Measurements from ENCODE around the gene ADRB1. TPM values are rescaled to one million over a fixed set of nuclear protein-coding genes. Genes with fewer than 3 reads are reported as not detected.

Gene ADRB1
- total RNA-seq, 1 donor from 2014 or later = 0.07 TPM

DNA sequence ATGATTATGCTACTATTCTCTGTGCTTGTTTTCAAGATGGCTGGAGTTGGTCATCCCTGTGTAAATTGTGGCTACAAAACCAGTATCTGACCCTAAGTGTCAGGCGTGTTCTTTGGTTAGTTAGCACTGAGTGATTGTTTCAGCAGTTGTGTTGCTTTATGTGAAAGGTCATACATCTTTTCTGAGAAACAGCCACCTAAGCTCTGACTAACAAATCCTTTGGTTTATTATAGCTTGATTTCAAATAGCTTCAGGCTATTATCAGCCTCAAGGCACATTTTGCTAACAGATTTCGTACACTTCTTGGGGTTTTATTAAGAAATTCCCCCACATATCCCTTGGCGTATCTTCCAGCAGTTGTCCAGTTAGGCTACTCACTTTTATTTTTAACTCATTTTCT lies 4.8 kb upstream of the ADRB1 start:
- no peaks in the 10 kb centered on the region for H3K36me3 Mint-ChIP-seq (ENCODE audit: low read depth)
- H3K27me3 Mint-ChIP-seq (ENCODE audit: low read depth) = no peaks in the 10 kb centered on the region
- no peaks in the 10 kb centered on the region for H3K9me3 Mint-ChIP-seq (ENCODE audit: low read depth)

DNA sequence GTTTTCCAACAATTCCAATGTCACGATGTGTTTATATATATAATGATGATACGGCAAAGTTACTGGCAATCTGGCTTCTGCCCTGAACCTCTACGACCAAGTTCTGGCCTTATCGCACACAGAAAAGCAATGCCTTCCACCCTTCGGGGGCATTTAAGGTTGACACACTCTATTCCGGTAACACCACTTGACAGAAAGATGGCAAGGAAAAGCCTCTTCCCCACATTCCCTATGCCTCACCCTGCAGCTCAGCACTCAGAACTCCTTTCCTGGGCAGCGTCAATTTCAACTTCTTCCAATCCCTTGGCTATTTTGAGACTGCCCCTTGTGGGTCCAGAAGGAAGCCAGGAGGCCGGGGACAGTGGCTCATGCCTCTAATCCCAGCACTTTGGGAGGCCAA lies 2.5 kb upstream of the ADRB1 start:
- Mint-ChIP-seq H3K27ac (ENCODE audit: unreplicated experiment) (no peak overlapping the region), H3K9me3 (ENCODE audit: low read depth) (no peaks in the 10 kb centered on the region), H3K36me3 (ENCODE audit: low read depth) (no peaks in the 10 kb centered on the region), H3K4me1 (ENCODE audit: low read depth) (peaks cover 13% of the 10 kb centered on the region), H3K27me3 (ENCODE audit: low read depth) (peaks cover 10% of the 10 kb centered on the region), H3K4me3 (ENCODE audit: unreplicated experiment) (no peak overlapping the region)
- DNase-seq (ENCODE audit: low spot score) = no peak
- TF ChIP-seq, protein P1, sequence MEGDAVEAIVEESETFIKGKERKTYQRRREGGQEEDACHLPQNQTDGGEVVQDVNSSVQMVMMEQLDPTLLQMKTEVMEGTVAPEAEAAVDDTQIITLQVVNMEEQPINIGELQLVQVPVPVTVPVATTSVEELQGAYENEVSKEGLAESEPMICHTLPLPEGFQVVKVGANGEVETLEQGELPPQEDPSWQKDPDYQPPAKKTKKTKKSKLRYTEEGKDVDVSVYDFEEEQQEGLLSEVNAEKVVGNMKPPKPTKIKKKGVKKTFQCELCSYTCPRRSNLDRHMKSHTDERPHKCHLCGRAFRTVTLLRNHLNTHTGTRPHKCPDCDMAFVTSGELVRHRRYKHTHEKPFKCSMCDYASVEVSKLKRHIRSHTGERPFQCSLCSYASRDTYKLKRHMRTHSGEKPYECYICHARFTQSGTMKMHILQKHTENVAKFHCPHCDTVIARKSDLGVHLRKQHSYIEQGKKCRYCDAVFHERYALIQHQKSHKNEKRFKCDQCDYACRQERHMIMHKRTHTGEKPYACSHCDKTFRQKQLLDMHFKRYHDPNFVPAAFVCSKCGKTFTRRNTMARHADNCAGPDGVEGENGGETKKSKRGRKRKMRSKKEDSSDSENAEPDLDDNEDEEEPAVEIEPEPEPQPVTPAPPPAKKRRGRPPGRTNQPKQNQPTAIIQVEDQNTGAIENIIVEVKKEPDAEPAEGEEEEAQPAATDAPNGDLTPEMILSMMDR (IDR thresholded peaks at IDR 0.05) = no peak

More for the DNA sequence above, 4.8 kb upstream of the ADRB1 start:
- Mint-ChIP-seq H3K4me1 (ENCODE audit: low read depth) (peaks cover 6% of the 10 kb centered on the region), H3K4me3 (ENCODE audit: unreplicated experiment) (no peak overlapping the region), H3K27ac (ENCODE audit: unreplicated experiment) (no peak overlapping the region)
- DNase-seq (ENCODE audit: low spot score) = no peak
- TF ChIP-seq, protein P1 (IDR thresholded peaks at IDR 0.05) = no peak

DNA sequence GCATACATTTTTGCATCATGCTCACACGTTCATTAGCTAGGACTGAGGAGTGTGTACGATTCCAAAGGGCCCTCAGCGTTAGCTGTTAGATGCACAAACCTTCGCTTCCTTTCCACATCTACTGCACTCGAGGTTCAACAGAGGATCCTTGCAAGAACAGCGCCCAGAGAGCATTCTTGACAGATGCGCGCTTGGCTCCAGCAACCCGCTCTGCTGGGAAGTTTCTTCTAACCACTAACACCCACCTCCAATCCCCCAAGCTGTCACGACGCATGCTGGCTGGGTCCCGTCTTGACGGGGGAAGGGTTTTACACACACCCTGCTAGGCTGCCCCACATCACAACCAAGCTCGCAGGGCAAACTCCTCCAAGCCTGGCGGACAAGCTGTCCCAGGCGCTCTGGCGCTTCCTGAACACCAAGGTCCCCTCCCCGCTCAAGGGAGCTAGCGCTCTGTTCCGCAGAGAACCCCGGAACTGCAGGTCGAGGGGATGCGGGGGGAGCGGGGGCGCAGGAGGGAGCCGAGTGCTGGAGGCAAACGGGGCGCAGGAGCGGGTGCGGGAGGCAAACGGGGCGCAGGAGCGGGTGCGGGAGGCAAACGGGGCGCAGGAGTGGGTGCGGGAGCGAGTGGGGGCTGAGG lies 653 bp upstream of the ADRB1 start:
- Mint-ChIP-seq H3K27me3 (ENCODE audit: low read depth) (peaks cover 12% of the 10 kb centered on the region), H3K9me3 (ENCODE audit: low read depth) (no peaks in the 10 kb centered on the region), H3K36me3 (ENCODE audit: low read depth) (no peaks in the 10 kb centered on the region), H3K4me3 (ENCODE audit: unreplicated experiment) (peak overlapping the region; percentile 79), H3K4me1 (ENCODE audit: low read depth) (peaks cover 13% of the 10 kb centered on the region), H3K27ac (ENCODE audit: unreplicated experiment) (no peak overlapping the region)
- DNase-seq (ENCODE audit: low spot score) = no peak
- TF ChIP-seq, protein P1 (IDR thresholded peaks at IDR 0.05) = no peak

DNA sequence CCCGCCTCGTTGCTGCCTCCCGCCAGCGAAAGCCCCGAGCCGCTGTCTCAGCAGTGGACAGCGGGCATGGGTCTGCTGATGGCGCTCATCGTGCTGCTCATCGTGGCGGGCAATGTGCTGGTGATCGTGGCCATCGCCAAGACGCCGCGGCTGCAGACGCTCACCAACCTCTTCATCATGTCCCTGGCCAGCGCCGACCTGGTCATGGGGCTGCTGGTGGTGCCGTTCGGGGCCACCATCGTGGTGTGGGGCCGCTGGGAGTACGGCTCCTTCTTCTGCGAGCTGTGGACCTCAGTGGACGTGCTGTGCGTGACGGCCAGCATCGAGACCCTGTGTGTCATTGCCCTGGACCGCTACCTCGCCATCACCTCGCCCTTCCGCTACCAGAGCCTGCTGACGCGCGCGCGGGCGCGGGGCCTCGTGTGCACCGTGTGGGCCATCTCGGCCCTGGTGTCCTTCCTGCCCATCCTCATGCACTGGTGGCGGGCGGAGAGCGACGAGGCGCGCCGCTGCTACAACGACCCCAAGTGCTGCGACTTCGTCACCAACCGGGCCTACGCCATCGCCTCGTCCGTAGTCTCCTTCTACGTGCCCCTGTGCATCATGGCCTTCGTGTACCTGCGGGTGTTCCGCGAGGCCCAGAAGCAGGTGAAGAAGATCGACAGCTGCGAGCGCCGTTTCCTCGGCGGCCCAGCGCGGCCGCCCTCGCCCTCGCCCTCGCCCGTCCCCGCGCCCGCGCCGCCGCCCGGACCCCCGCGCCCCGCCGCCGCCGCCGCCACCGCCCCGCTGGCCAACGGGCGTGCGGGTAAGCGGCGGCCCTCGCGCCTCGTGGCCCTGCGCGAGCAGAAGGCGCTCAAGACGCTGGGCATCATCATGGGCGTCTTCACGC lies 825 bp downstream of the ADRB1 start:
- TF ChIP-seq, protein P1 (IDR thresholded peaks at IDR 0.05) = no peak
- Mint-ChIP-seq H3K36me3 (ENCODE audit: low read depth) (no peaks in the 10 kb centered on the region), H3K27me3 (ENCODE audit: low read depth) (peaks cover 17% of the 10 kb centered on the region), H3K4me1 (ENCODE audit: low read depth) (peaks cover 17% of the 10 kb centered on the region), H3K27ac (ENCODE audit: unreplicated experiment) (no peak overlapping the region), H3K9me3 (ENCODE audit: low read depth) (no peaks in the 10 kb centered on the region), H3K4me3 (ENCODE audit: unreplicated experiment) (peak overlapping the region; percentile 70)
- DNase-seq (ENCODE audit: low spot score) = no peak
